ENCODE data around the gene GRIN2B.

The GRIN2B gene

DNA sequence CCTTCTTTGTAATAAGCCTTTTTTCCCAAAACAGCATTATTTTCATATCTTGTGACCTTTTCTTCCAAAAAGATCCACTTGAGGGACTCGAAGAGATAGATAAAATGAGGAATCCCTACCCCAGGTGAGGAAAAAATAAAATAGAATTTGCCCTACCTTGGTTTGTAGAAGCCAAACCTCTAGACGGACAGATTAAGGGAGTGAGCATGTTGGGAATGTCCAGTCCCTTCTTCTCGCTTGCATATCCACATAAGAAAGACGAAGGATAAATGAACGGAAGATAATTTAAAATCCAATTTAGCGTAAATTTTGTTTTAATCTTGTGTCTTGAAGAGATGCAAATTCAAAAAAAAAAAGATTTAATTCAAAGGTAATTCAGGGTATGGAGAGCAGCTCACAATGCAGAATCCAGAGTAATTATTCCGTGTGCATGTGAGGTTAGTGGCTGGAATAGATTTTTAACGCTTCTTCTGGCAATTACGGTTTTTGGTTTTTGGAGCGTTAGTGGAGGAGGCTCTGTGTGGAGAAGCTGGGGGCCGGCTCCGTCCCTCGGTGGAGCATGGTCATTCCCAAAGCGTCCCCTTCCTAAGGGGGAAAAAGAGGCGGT is 1.5 kb downstream of the GRIN2B start:
- WGBS = 31% methylated on average over 14 of the region's 15 CpGs
- H3K9ac ChIP-seq (ENCODE audit: low read depth, low read length) = no peak overlapping the region
- peak overlapping the region; percentile 69 for H3K4me3 ChIP-seq (ENCODE audit: low read length)
- H3K27me3 ChIP-seq (ENCODE audit: insufficient read depth, low read length) = peaks cover 67% of the 10 kb centered on the region
- peaks cover 14% of the 10 kb centered on the region for H3K4me1 ChIP-seq (ENCODE audit: insufficient read depth, low read length)
- H3K36me3 ChIP-seq (ENCODE audit: insufficient read depth, low read length) = no peaks in the 10 kb centered on the region
- H3K9me3 ChIP-seq (ENCODE audit: insufficient read depth, low read depth, low read length) = no peaks in the 10 kb centered on the region
- H3K27ac ChIP-seq (ENCODE audit: low read depth, low read length) = no peak overlapping the region

DNA sequence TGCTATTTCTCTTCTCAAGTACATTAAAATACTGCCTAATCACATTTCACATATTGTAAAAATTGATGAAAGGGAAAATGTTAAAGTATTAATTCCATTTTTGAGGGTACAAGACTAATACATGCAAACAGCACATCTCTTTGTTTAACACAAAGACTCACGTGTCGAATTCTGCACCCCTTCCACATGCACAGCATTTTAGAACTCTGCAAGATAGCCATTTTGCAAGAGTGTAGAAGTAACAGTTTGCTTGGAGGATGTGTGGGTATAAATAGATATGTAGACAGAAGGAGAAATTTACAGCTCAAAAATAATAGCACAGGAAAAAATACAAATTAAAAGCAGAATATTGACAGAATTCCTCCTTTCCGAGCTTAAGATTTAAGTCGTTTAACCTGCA is 2.5 kb downstream of the GRIN2B start:
- no peaks in the 10 kb centered on the region for H3K36me3 ChIP-seq (ENCODE audit: insufficient read depth, low read length)
- H3K4me1 ChIP-seq (ENCODE audit: insufficient read depth, low read length) = peaks cover 14% of the 10 kb centered on the region
- H3K27me3 ChIP-seq (ENCODE audit: insufficient read depth, low read length) = peaks cover 66% of the 10 kb centered on the region
- H3K9ac ChIP-seq (ENCODE audit: low read depth, low read length) = no peak overlapping the region
- H3K4me3 ChIP-seq (ENCODE audit: low read length) = no peak overlapping the region
- WGBS = 90% methylated on average over 4 of the region's 4 CpGs
- no peak overlapping the region for H3K27ac ChIP-seq (ENCODE audit: low read depth, low read length)
- H3K9me3 ChIP-seq (ENCODE audit: insufficient read depth, low read depth, low read length) = no peaks in the 10 kb centered on the region

DNA sequence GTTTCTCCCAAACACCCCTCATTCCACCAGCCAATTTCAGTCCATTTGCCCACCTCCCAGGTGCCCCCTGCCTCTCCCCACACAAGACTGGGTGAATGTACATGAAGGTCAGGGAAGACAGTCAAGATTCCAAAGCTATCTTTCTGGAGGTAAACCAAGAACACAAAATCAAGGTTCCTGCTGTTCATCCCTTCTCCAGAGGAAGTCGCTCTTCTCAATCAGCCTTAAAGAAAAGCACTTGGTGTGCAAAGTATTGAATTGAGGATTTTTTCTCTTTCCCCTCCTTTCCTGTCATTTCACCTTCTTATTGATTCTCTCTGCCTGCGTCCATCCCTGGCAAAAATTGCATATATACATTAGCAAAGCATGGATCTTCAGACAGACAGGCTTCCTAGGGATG is 4.5 kb downstream of the GRIN2B start:
- Histone ChIP-seq H3K36me3 (ENCODE audit: insufficient read depth, low read length) (no peaks in the 10 kb centered on the region), H3K27me3 (ENCODE audit: insufficient read depth, low read length) (peaks cover 48% of the 10 kb centered on the region), H3K4me3 (ENCODE audit: low read length) (no peak overlapping the region), H3K4me1 (ENCODE audit: insufficient read depth, low read length) (peaks cover 14% of the 10 kb centered on the region), H3K9me3 (ENCODE audit: insufficient read depth, low read depth, low read length) (no peaks in the 10 kb centered on the region), H3K9ac (ENCODE audit: low read depth, low read length) (no peak overlapping the region), H3K27ac (ENCODE audit: low read depth, low read length) (no peak overlapping the region)
- 77% methylated on average over 2 of the region's 2 CpGs for WGBS

DNA sequence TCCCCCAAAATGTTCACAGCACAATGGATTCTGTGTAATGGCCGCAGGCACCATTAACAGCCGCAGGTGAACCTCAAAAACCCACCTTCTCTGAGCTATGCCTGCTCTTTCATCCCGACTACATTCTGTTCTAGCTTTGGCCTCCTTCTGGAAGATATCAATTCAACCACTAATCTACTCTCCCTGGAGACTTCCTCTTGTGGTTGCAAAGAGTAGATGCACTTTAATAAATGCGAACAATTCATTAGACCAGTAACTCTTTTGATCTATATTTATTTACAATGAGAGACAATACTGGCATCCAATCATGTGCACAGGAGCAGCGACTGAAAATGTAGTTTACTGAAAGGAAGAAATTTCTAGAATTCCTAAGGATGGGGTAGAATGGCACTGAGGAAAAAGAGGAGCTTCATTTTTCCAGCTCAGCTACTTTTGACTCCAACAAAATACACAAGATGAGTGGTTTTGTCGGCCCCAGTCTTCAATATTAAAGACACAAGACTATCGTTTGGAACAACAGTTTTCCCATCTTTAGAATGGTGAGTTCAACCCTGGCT is 5.3 kb downstream of the GRIN2B start:
- WGBS = 87% methylated on average over 6 of the region's 7 CpGs
- no peaks in the 10 kb centered on the region for H3K36me3 ChIP-seq (ENCODE audit: insufficient read depth, low read length)

DNA sequence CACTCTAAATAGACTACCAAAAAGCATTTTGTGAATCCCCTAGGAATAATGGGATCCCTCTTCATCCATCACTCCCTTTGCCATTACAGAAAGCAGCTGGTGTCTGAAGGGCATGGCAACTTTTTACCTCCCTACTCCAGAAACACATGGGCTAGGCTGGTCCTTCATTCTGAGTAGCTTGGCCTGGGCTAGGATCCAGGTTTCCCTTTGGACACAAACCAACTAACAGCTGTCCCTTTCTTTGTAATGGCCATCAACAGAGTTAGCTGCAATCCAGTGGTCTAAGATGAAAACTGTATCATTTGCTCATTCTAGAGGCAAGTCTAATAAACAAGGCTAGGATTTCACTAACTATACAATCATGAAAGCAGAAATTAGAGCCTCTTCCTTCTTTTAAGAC is 7.4 kb downstream of the GRIN2B start:
- no peaks in the 10 kb centered on the region for H3K9me3 ChIP-seq (ENCODE audit: insufficient read depth, low read depth, low read length)
- H3K27me3 ChIP-seq (ENCODE audit: insufficient read depth, low read length) = peaks cover 20% of the 10 kb centered on the region
- H3K9ac ChIP-seq (ENCODE audit: low read depth, low read length) = no peak overlapping the region
- H3K4me3 ChIP-seq (ENCODE audit: low read length) = no peak overlapping the region
- no peaks in the 10 kb centered on the region for H3K36me3 ChIP-seq (ENCODE audit: insufficient read depth, low read length)
- peaks cover 17% of the 10 kb centered on the region for H3K4me1 ChIP-seq (ENCODE audit: insufficient read depth, low read length)
- no peak overlapping the region for H3K27ac ChIP-seq (ENCODE audit: low read depth, low read length)

More for the DNA sequence above, 5.3 kb downstream of the GRIN2B start:
- Histone ChIP-seq H3K27ac (ENCODE audit: low read depth, low read length) (no peak overlapping the region), H3K4me1 (ENCODE audit: insufficient read depth, low read length) (peaks cover 21% of the 10 kb centered on the region), H3K9ac (ENCODE audit: low read depth, low read length) (no peak overlapping the region), H3K9me3 (ENCODE audit: insufficient read depth, low read depth, low read length) (no peaks in the 10 kb centered on the region), H3K27me3 (ENCODE audit: insufficient read depth, low read length) (peaks cover 41% of the 10 kb centered on the region), H3K4me3 (ENCODE audit: low read length) (no peak overlapping the region)

DNA sequence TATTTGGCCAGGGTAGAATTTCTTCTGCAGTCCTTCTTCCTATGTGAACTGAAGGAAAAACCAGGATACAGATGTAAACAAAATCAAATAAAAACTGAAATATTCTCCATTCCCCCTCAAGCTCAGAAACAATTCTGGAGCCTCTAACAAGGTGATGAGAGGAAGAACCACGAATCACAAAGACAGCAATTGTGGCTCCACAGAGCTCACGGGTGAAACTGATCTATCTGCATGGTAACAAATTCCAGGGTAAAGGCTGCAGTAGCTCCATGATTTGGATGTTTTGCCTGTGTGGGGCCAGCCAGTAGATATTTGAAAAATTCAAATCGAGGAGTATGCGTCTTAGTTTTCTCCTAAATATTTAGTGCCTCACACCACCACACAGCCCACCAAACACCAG is 10.6 kb downstream of the GRIN2B start:
- no peaks in the 10 kb centered on the region for H3K36me3 ChIP-seq (ENCODE audit: insufficient read depth, low read length)
- WGBS = 76% methylated on average over 4 of the region's 4 CpGs
- no peak overlapping the region for H3K27ac ChIP-seq (ENCODE audit: low read depth, low read length)
- no peak overlapping the region for H3K4me3 ChIP-seq (ENCODE audit: low read length)
- H3K27me3 ChIP-seq (ENCODE audit: insufficient read depth, low read length) = no peaks in the 10 kb centered on the region
- H3K9ac ChIP-seq (ENCODE audit: low read depth, low read length) = no peak overlapping the region
- peaks cover 10% of the 10 kb centered on the region for H3K4me1 ChIP-seq (ENCODE audit: insufficient read depth, low read length)
- no peaks in the 10 kb centered on the region for H3K9me3 ChIP-seq (ENCODE audit: insufficient read depth, low read depth, low read length)

DNA sequence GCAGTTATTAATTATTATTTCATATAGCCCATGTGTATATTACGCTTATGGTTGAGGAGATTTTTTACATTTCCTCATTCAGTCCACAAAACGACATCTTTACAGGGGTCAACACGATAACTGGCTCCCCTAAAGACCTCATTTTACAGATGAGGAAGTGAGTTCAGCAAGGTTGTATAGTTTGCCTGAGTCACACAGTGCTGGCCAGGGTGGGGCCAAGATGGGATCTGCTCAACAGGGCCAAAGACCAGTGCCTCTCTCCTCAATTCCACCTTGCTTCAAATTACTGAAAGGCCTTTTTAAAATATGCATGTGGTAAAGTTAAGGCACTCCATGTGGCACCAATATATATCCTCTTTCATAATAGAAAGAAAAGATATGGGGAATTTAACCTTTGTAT is 13.1 kb downstream of the GRIN2B start:
- 100% methylated on average over 2 of the region's 3 CpGs for WGBS
- no peaks in the 10 kb centered on the region for H3K9me3 ChIP-seq (ENCODE audit: insufficient read depth, low read depth, low read length)
- no peak overlapping the region for H3K9ac ChIP-seq (ENCODE audit: low read depth, low read length)

DNA sequence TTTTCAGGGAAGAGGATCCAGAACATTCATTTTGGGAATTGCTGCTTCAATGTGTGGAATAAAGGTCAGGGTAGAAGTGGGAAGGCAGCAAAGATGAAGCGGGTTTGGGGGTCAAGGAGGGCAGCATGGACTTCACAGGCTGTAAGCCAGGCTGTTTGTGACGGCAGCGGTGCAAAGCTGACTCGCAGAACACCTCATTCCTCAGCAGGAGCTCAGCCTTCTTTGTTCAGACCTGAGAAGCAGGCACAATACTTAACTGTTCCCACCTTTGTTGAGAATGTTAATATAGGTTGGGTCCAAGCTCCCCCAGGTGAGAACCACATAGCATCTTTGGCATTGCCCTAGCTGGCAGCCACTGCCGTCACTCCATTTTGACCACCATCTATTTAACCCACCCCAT is 16.7 kb downstream of the GRIN2B start:
- H3K9ac ChIP-seq (ENCODE audit: low read depth, low read length) = no peak overlapping the region
- no peak overlapping the region for H3K4me3 ChIP-seq (ENCODE audit: low read length)
- no peaks in the 10 kb centered on the region for H3K27me3 ChIP-seq (ENCODE audit: insufficient read depth, low read length)
- H3K27ac ChIP-seq (ENCODE audit: low read depth, low read length) = no peak overlapping the region
- WGBS = 79% methylated on average over 5 of the region's 5 CpGs
- peaks cover 21% of the 10 kb centered on the region for H3K4me1 ChIP-seq (ENCODE audit: insufficient read depth, low read length)
- no peaks in the 10 kb centered on the region for H3K36me3 ChIP-seq (ENCODE audit: insufficient read depth, low read length)
- H3K9me3 ChIP-seq (ENCODE audit: insufficient read depth, low read depth, low read length) = no peaks in the 10 kb centered on the region

More for the DNA sequence above, 13.1 kb downstream of the GRIN2B start:
- Histone ChIP-seq H3K4me1 (ENCODE audit: insufficient read depth, low read length) (peaks cover 17% of the 10 kb centered on the region), H3K4me3 (ENCODE audit: low read length) (no peak overlapping the region), H3K36me3 (ENCODE audit: insufficient read depth, low read length) (no peaks in the 10 kb centered on the region), H3K27ac (ENCODE audit: low read depth, low read length) (no peak overlapping the region), H3K27me3 (ENCODE audit: insufficient read depth, low read length) (no peaks in the 10 kb centered on the region)

DNA sequence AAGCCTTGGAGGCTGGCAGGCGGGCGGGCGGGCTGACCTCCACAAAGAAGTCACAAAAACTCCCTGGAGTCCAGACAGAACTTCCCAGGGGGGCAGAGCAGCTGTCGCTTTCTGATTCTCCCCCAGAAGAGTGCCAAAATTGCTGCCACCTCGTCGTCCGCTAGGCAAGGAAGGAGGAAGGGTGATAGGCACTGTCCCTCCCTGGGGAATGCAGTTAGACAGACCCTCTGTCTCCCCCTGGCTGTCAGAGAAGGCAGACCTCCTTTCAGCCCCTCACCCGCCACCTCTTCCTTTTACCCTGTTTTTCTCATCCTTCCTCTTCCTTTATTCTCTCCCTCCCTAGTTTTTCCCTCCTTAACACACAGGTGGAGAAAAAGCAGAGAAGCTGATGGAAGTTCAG is 18.7 kb downstream of the GRIN2B start:
- no peak overlapping the region for H3K9ac ChIP-seq (ENCODE audit: low read depth, low read length)
- H3K4me3 ChIP-seq (ENCODE audit: low read length) = no peak overlapping the region
- H3K36me3 ChIP-seq (ENCODE audit: insufficient read depth, low read length) = no peaks in the 10 kb centered on the region
- H3K9me3 ChIP-seq (ENCODE audit: insufficient read depth, low read depth, low read length) = no peaks in the 10 kb centered on the region
- peaks cover 21% of the 10 kb centered on the region for H3K4me1 ChIP-seq (ENCODE audit: insufficient read depth, low read length)
- 82% methylated on average over 8 of the region's 8 CpGs for WGBS
- no peak overlapping the region for H3K27ac ChIP-seq (ENCODE audit: low read depth, low read length)
- H3K27me3 ChIP-seq (ENCODE audit: insufficient read depth, low read length) = no peaks in the 10 kb centered on the region

DNA sequence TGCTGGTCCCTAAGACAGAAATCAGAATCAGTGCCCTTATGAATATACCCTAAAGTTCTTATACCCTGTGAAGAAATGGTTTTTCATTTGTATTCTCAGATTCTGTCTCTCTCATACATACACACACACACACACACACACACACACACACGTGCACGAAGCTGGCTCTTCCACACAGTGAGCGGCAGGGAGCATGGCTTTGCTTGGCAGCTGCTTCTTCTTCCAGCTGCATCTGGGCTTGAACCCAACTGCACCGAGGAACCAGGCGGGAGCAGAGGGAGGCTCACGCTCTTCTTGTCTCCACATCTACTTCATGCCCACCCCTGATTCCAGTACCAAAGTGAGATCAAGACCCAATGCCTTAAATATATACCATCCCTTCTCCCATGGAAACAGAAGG is 19.4 kb downstream of the GRIN2B start:
- Histone ChIP-seq H3K36me3 (ENCODE audit: insufficient read depth, low read length) (no peaks in the 10 kb centered on the region), H3K9me3 (ENCODE audit: insufficient read depth, low read depth, low read length) (no peaks in the 10 kb centered on the region), H3K4me3 (ENCODE audit: low read length) (no peak overlapping the region), H3K27me3 (ENCODE audit: insufficient read depth, low read length) (no peaks in the 10 kb centered on the region), H3K27ac (ENCODE audit: low read depth, low read length) (no peak overlapping the region), H3K4me1 (ENCODE audit: insufficient read depth, low read length) (peaks cover 21% of the 10 kb centered on the region), H3K9ac (ENCODE audit: low read depth, low read length) (no peak overlapping the region)
- WGBS = 94% methylated on average over 6 of the region's 6 CpGs

DNA sequence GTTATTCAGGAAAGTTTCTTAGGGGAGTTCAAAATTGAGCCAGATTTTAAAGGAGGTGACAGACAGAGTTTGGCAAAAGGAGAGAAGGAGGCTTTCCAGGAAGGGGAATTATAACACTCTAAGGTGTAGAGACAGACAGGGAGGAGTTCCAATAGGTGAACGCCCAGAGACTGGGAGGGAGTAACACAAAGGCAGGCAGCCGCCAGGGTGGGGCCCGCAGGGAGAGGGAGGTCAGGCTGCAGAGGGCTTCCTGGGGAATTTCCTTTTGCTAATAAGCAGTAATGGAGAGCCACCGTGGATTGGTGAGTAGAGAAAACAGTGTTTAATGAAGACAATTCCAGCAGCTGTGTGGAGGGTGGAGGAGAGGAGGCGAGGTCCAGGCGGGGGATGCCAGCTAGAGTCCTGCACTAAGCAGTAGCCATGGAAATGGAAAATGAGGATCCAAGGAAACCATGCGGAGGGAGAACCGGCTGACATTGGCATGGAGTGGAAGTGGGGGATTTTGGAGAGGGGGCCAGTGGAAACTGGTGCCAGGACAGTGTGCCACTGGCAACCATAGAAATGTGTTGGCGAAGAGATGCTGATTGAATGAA is 22.2 kb downstream of the GRIN2B start:
- Histone ChIP-seq H3K36me3 (ENCODE audit: insufficient read depth, low read length) (no peaks in the 10 kb centered on the region), H3K9me3 (ENCODE audit: insufficient read depth, low read depth, low read length) (no peaks in the 10 kb centered on the region), H3K9ac (ENCODE audit: low read depth, low read length) (no peak overlapping the region), H3K4me3 (ENCODE audit: low read length) (no peak overlapping the region), H3K27ac (ENCODE audit: low read depth, low read length) (no peak overlapping the region), H3K27me3 (ENCODE audit: insufficient read depth, low read length) (no peaks in the 10 kb centered on the region), H3K4me1 (ENCODE audit: insufficient read depth, low read length) (peaks cover 12% of the 10 kb centered on the region)
- WGBS = 84% methylated on average over 9 of the region's 9 CpGs

All from HUES64 (cell line).